Panc1 (cell line): ENCODE measurements around the gene C2orf69. TPM values are rescaled to one million over a fixed set of nuclear protein-coding genes. Genes with fewer than 3 reads are reported as not detected.

Experiments
- ATAC-seq: fragments of 200-7000 bp; cut with Tn5 transposase; 2 replicates; pipeline ENCODE4 v1.9.1; 2020; ENCODE audit warnings: mild to moderate bottlenecking, moderate library complexity
- BruUV-seq: library from RNA; stranded (reverse); fragments of 400-500 nt; replicated peaks from 2 replicates; lab custom pipeline; 2021; lab: Mats Ljungman, UMichigan
- CTCF ChIA-PET: fragments of 300-600 bp; sonication (Branson Sonifier 250); formaldehyde crosslinking; loops from one replicate; lab custom pipeline; 2022; ENCODE audit warnings: antibody characterized with exemption; lab: Charles Lee
- POLR2A ChIA-PET: fragments of 300-600 bp; sonication (Branson Sonifier 250); formaldehyde crosslinking; loops from one replicate; lab custom pipeline; 2022; ENCODE audit warnings: antibody characterized with exemption; lab: Charles Lee
- DNase-seq: peaks from one replicate; pipeline ENCODE4 v3.0.0-alpha.2; 2010; ENCODE audit warnings: low read depth, low spot score
- H3K27ac ChIP-seq: 2 replicates; pipeline ENCODE4 v1.5.1; 2011; ENCODE audit warnings: mild to moderate bottlenecking, low read length, inconsistent platforms
- H3K27me3 ChIP-seq: fragments of 200-500 bp; sonication (Bioruptor generic); 2 replicates; pipeline ENCODE4 v1.6.0; 2014; ENCODE audit warnings: low read length, inconsistent platforms; ENCODE audit not compliant: control insufficient read depth, insufficient read depth
- H3K36me3 ChIP-seq: fragments of 200-500 bp; sonication (Bioruptor generic); 2 replicates; pipeline ENCODE4 v1.5.1; 2014; ENCODE audit warnings: inconsistent platforms, mild to moderate bottlenecking, low read length, moderate library complexity; ENCODE audit not compliant: control insufficient read depth, insufficient read depth
- H3K4me1 ChIP-seq: 2 replicates; pipeline ENCODE4 v1.5.1; 2011; ENCODE audit warnings: inconsistent platforms, mild to moderate bottlenecking, low read length, moderate library complexity; ENCODE audit not compliant: control insufficient read depth, insufficient read depth
- H3K4me3 ChIP-seq, 2 experiments: 2 replicates each; pipeline ENCODE4 v1.5.1; 2011 to 2012; ENCODE audit warnings: low read depth in 2 of 2, low read length in 2 of 2, mild to moderate bottlenecking in 2 of 2, inconsistent platforms in 1 of 2, moderate library complexity in 1 of 2
- H3K9me3 ChIP-seq: fragments of 200-500 bp; sonication (Bioruptor generic); 2 replicates; pipeline ENCODE4 v1.5.1; 2014; ENCODE audit warnings: low read depth, mild to moderate bottlenecking, inconsistent platforms, low read length, moderate library complexity; ENCODE audit not compliant: control insufficient read depth, insufficient read depth
- POLR2AphosphoS5 ChIP-seq: IDR thresholded peaks from 2 replicates; pipeline ENCODE4 v1.6.1; 2012; ENCODE audit warnings: mild to moderate bottlenecking, low read depth, low read length, moderate library complexity
- SIN3A ChIP-seq: IDR thresholded peaks from 2 replicates; pipeline ENCODE4 v1.6.1; 2012; ENCODE audit warnings: low read depth, mild to moderate bottlenecking, low read length, moderate library complexity, borderline replicate concordance; ENCODE audit not compliant: insufficient read depth
- TCF7L2 ChIP-seq: IDR thresholded peaks from 2 replicates; pipeline ENCODE4 v1.6.1; 2011; ENCODE audit warnings: mild to moderate bottlenecking, low read depth, low read length, inconsistent platforms
- in situ Hi-C: cut with HindIII; loops from 2 replicates; pipeline ENCODE4 v1.10.0; 2016; ENCODE audit warnings: low sequenced_read_pairs, low pct_unique_long_range_greater_than_20kb
- intact Hi-C: fragments of 100-400 bp; cut with micrococcal nuclease; formaldehyde crosslinking; loops from one replicate; pipeline ENCODE4 v1.10.0; 2022; ENCODE audit not compliant: unreplicated experiment
- total RNA-seq: library from RNA; stranded (reverse); gene quantifications from one replicate; pipeline ENCODE4 v1.2.1, GENCODE V29; 2021; ENCODE audit not compliant: unreplicated experiment
- TF ChIP-seq, protein P1 (sequence below): fragments of 450-650 bp; IDR thresholded peaks from 2 replicates; pipeline ENCODE4 v1.5.1; 2017; ENCODE audit warnings: mild to moderate bottlenecking
- TF ChIP-seq, protein P2 (sequence below), 2 experiments: IDR thresholded peaks; 2 replicates each; pipeline ENCODE4 v1.6.1; 2011 to 2012; ENCODE audit warnings: low read depth in 2 of 2, control low read depth in 1 of 2, low read length in 1 of 2, mild to moderate bottlenecking in 1 of 2, moderate library complexity in 1 of 2; ENCODE audit not compliant: insufficient read depth in 1 of 2

Gene C2orf69
- total RNA-seq, 1 experiment from 2014 or later = 21.8 TPM

DNA sequence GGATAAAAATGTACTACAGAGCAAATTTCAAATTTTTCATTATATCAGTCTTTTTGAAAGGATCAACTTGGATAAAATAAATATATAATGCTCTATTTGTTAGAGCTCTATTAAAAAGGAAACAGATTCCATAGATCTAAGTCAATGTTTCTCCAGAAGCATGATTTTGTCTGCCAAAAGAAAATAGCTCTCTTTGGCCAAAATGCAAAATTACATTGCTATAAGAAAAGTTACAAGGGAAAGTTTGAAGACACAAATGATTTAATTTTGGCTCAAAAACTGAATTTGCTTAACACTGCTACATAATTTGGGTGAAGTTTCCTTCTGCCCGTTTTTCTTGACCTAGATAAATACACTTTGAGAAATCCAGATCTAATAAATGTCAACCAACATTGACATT is 15.7 kb downstream of the C2orf69 start:
- ChIA-PET POLR2A (no interaction called here), CTCF (no interaction called here)
- Histone ChIP-seq H3K27ac (no peak overlapping the region), H3K36me3 (peaks cover 19% of the 10 kb centered on the region; the same call in 1 of the 2 replicates), H3K27me3 (no peaks in the 10 kb centered on the region), H3K4me1 (peaks cover 16% of the 10 kb centered on the region; the same call in 1 of the 2 replicates), H3K9me3 (no peaks in the 10 kb centered on the region), H3K4me3 (no peak overlapping the region)
- in situ Hi-C loops (no loop called here), intact Hi-C loops (no loop called here)
- DNase-seq (no peak), ATAC-seq (no peak)
- BruUV-seq = no TSS peak
- TF ChIP-seq TCF7L2 (no peak), SIN3A (no peak), POLR2AphosphoS5 (no peak)
- TF ChIP-seq, protein P1, sequence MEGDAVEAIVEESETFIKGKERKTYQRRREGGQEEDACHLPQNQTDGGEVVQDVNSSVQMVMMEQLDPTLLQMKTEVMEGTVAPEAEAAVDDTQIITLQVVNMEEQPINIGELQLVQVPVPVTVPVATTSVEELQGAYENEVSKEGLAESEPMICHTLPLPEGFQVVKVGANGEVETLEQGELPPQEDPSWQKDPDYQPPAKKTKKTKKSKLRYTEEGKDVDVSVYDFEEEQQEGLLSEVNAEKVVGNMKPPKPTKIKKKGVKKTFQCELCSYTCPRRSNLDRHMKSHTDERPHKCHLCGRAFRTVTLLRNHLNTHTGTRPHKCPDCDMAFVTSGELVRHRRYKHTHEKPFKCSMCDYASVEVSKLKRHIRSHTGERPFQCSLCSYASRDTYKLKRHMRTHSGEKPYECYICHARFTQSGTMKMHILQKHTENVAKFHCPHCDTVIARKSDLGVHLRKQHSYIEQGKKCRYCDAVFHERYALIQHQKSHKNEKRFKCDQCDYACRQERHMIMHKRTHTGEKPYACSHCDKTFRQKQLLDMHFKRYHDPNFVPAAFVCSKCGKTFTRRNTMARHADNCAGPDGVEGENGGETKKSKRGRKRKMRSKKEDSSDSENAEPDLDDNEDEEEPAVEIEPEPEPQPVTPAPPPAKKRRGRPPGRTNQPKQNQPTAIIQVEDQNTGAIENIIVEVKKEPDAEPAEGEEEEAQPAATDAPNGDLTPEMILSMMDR = no peak
- TF ChIP-seq, protein P2, sequence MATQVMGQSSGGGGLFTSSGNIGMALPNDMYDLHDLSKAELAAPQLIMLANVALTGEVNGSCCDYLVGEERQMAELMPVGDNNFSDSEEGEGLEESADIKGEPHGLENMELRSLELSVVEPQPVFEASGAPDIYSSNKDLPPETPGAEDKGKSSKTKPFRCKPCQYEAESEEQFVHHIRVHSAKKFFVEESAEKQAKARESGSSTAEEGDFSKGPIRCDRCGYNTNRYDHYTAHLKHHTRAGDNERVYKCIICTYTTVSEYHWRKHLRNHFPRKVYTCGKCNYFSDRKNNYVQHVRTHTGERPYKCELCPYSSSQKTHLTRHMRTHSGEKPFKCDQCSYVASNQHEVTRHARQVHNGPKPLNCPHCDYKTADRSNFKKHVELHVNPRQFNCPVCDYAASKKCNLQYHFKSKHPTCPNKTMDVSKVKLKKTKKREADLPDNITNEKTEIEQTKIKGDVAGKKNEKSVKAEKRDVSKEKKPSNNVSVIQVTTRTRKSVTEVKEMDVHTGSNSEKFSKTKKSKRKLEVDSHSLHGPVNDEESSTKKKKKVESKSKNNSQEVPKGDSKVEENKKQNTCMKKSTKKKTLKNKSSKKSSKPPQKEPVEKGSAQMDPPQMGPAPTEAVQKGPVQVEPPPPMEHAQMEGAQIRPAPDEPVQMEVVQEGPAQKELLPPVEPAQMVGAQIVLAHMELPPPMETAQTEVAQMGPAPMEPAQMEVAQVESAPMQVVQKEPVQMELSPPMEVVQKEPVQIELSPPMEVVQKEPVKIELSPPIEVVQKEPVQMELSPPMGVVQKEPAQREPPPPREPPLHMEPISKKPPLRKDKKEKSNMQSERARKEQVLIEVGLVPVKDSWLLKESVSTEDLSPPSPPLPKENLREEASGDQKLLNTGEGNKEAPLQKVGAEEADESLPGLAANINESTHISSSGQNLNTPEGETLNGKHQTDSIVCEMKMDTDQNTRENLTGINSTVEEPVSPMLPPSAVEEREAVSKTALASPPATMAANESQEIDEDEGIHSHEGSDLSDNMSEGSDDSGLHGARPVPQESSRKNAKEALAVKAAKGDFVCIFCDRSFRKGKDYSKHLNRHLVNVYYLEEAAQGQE (IDR thresholded peaks at IDR 0.05; ENCODE audit: insufficient read depth in 1 of 2, low read depth in 2 of 2, low read length in 1 of 2) = no peak

DNA sequence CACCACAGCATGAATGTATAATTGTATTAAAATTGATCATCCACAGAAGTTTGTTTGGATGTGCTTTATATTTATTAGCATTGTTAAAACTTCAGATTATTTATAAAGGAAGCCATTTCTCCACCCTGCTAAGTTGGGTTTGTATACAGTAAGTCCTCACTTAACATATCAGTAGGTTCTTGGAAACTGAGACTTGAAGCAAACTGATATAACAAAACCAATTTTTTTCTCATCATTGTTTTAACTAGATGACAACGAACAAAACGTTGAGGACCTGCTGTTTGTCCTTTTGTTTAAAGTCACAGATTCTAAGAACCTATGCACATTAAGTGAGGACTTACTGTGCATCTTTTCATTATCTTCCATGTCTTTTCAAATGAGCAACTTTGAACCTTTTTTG is 17.1 kb downstream of the C2orf69 start:
- Histone ChIP-seq H3K27ac (no peak overlapping the region), H3K4me1 (peaks cover 6% of the 10 kb centered on the region; the same call in 1 of the 2 replicates), H3K36me3 (peaks cover 27% of the 10 kb centered on the region), H3K27me3 (no peaks in the 10 kb centered on the region), H3K4me3 (no peak overlapping the region), H3K9me3 (no peaks in the 10 kb centered on the region)
- ATAC-seq (no peak), DNase-seq (no peak)
- intact Hi-C loops (no loop called here), in situ Hi-C loops (no loop called here)
- BruUV-seq = no TSS peak
- ChIA-PET POLR2A (no interaction called here), CTCF (no interaction called here)
- TF ChIP-seq, protein P2 (IDR thresholded peaks at IDR 0.05; ENCODE audit: insufficient read depth in 1 of 2, low read depth in 2 of 2, low read length in 1 of 2) = no peak
- no peak for TF ChIP-seq SIN3A
- no peak for TF ChIP-seq POLR2AphosphoS5
- TF ChIP-seq TCF7L2 = no peak
- TF ChIP-seq, protein P1 = no peak
